ENCODE results near the gene KIF9.

Gene KIF9

GRCh38 chr3:47204875-47205274 is 77.7 kb downstream of the KIF9 start:
- Histone ChIP-seq H3K27ac (no peak overlapping the region), H3K36me3 (ENCODE audit: control insufficient read depth, insufficient read depth, low read length) (no peaks in the 10 kb centered on the region), H3K4me1 (no peaks in the 10 kb centered on the region), H2AFZ (no peak overlapping the region), H3K9me3 (ENCODE audit: control insufficient read depth, low read length) (no peaks in the 10 kb centered on the region), H3K4me2 (ENCODE audit: low read length) (no peak overlapping the region), H3K9ac (no peak overlapping the region), H3K4me3 (ENCODE audit: low read depth, low read length) (no peak overlapping the region), H3K27me3 (ENCODE audit: control insufficient read depth, insufficient read depth, low read length) (no peaks in the 10 kb centered on the region), H3K79me2 (no peaks in the 10 kb centered on the region)
- TF ChIP-seq, protein P1, sequence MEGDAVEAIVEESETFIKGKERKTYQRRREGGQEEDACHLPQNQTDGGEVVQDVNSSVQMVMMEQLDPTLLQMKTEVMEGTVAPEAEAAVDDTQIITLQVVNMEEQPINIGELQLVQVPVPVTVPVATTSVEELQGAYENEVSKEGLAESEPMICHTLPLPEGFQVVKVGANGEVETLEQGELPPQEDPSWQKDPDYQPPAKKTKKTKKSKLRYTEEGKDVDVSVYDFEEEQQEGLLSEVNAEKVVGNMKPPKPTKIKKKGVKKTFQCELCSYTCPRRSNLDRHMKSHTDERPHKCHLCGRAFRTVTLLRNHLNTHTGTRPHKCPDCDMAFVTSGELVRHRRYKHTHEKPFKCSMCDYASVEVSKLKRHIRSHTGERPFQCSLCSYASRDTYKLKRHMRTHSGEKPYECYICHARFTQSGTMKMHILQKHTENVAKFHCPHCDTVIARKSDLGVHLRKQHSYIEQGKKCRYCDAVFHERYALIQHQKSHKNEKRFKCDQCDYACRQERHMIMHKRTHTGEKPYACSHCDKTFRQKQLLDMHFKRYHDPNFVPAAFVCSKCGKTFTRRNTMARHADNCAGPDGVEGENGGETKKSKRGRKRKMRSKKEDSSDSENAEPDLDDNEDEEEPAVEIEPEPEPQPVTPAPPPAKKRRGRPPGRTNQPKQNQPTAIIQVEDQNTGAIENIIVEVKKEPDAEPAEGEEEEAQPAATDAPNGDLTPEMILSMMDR (IDR thresholded peaks at IDR 0.05): no peak

GRCh38 chr3:47202542-47202941 is 80.1 kb downstream of the KIF9 start:
- Histone ChIP-seq H3K9me3 (ENCODE audit: control insufficient read depth, low read length) (no peaks in the 10 kb centered on the region), H2AFZ (no peak overlapping the region), H3K79me2 (no peaks in the 10 kb centered on the region), H3K36me3 (ENCODE audit: control insufficient read depth, insufficient read depth, low read length) (no peaks in the 10 kb centered on the region), H3K4me3 (ENCODE audit: low read depth, low read length) (no peak overlapping the region), H3K9ac (no peak overlapping the region), H3K4me1 (no peaks in the 10 kb centered on the region), H3K27ac (no peak overlapping the region), H3K27me3 (ENCODE audit: control insufficient read depth, insufficient read depth, low read length) (no peaks in the 10 kb centered on the region), H3K4me2 (ENCODE audit: low read length) (no peak overlapping the region)
- TF ChIP-seq, protein P1 (IDR thresholded peaks at IDR 0.05): no peak

- Histone ChIP-seq H3K27me3 (ENCODE audit: control insufficient read depth, insufficient read depth, low read length) (no peaks in the 10 kb centered on the region), H3K79me2 (no peaks in the 10 kb centered on the region), H3K27ac (no peak overlapping the region), H3K9ac (no peak overlapping the region), H3K36me3 (ENCODE audit: control insufficient read depth, insufficient read depth, low read length) (no peaks in the 10 kb centered on the region), H3K4me3 (ENCODE audit: low read depth, low read length) (no peak overlapping the region), H3K4me2 (ENCODE audit: low read length) (no peak overlapping the region), H2AFZ (no peak overlapping the region), H3K4me1 (no peaks in the 10 kb centered on the region), H3K9me3 (ENCODE audit: control insufficient read depth, low read length) (no peaks in the 10 kb centered on the region)
- TF ChIP-seq, protein P1 (IDR thresholded peaks at IDR 0.05): no peak
Observed at GRCh38 chr3:47197287-47197686, 85.3 kb downstream of the KIF9 start.

GRCh38 chr3:47194994-47195393 is 87.6 kb downstream of the KIF9 start:
- H3K27me3 ChIP-seq (ENCODE audit: control insufficient read depth, insufficient read depth, low read length): no peaks in the 10 kb centered on the region
- no peak overlapping the region for H3K27ac ChIP-seq
- TF ChIP-seq, protein P1 (IDR thresholded peaks at IDR 0.05): no peak
- H3K9ac ChIP-seq: no peak overlapping the region
- H3K79me2 ChIP-seq: no peaks in the 10 kb centered on the region
- H3K4me3 ChIP-seq (ENCODE audit: low read depth, low read length): no peak overlapping the region
- H3K4me2 ChIP-seq (ENCODE audit: low read length): no peak overlapping the region
- H2AFZ ChIP-seq: no peak overlapping the region
- H3K9me3 ChIP-seq (ENCODE audit: control insufficient read depth, low read length): no peaks in the 10 kb centered on the region
- no peaks in the 10 kb centered on the region for H3K4me1 ChIP-seq
- no peaks in the 10 kb centered on the region for H3K36me3 ChIP-seq (ENCODE audit: control insufficient read depth, insufficient read depth, low read length)
